8988T (cell line): ENCODE data around the gene PTPRD.

Source experiments
- DNase-seq: peaks from one replicate; pipeline ENCODE4 v3.0.0; 2011

Gene PTPRD

DNA sequence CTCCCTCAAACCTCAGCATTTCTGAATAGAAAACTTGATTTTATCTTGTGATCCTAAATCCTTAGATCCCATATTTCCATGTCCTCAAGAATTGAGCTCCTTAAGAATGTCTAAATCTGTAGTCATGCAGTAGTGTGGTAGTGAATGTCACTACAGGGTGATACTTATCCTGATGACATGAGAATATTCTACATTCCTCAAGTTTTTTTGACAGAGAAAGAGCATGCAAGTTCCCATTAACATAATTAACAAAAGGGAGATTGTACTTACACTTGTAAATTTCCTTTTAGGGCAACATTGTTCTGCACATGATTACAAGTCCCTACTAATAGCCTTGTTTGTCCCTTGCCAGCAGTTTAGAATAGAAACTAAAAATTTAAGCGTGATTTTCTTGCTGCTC lies 352.3 kb downstream of the PTPRD start:
- no peak for DNase-seq

DNA sequence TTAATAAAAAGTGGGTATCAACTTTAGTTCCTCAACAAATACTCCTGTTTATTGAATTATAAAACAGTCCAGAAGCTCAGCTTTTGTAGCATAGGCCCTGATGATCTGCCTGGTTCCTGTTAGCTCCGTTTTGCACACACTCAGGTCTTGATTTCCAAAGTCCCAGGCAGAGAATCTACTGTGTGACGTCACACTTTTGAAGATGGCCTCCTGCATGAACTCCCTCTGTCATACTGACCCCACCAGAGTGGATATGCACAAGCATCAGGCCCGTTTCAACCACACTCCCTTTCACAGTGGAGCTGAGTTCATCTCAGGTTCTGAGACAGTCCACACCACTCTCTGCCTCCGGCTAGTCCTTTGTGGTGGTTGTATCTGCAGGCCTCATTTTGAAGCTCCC lies 353.1 kb downstream of the PTPRD start:
- no peak for DNase-seq

DNA sequence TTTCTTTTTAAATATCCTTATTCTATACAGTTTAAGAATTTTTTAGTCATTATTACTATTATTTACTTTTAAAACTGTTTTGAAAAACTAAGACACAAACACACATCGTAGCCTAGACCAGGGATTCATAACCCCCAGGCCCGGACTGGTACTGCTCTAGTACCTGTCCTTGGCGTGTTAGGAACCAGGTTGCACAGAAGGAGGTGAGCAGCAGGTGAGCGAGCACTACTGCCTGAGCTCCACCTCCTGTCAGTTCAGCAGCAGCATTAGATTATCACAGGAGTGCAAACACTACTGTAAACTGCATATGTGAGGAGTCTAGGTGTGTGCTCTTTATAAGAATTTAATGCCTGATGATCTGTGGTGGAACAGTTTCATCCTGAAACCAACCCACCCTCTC lies 357.0 kb downstream of the PTPRD start:
- no peak for DNase-seq

DNA sequence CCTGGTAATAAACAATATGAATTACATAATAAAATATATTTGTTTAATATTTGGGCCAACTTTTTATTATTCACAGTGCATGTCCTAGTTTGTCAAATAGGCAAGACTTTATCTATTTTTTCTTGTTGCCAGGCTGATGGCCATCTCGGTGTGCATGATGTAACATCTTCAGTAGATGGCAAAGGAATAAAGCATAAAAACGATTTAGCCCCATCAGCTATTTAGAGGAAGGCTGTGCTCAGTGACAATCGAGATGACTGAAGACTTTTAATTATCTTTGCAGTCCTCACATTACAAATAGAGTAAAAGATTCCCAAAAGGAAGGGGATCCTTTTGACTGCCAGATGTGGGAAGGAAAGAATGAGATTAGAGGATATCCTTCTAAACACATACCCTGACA lies 358.5 kb downstream of the PTPRD start:
- DNase-seq, result no peak

DNA sequence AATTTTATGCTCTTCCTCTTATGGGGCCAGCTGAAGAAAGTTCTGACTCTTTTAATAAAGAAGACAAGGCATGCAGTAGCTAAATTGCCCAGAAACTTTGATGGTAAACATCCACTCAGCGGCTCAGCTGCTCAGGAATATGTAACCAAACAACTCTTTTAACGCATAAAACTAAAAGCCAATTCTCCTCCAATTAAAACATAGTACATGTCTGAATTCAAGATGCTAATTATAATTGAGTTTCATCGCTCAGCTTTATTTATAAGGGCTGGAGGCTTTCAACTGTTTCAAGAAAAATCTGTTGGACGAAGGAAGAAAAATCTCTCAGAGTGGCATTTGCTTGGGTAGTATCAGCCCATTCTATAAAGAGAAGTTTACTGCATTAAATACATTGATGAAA lies 359.5 kb downstream of the PTPRD start:
- no peak for DNase-seq

DNA sequence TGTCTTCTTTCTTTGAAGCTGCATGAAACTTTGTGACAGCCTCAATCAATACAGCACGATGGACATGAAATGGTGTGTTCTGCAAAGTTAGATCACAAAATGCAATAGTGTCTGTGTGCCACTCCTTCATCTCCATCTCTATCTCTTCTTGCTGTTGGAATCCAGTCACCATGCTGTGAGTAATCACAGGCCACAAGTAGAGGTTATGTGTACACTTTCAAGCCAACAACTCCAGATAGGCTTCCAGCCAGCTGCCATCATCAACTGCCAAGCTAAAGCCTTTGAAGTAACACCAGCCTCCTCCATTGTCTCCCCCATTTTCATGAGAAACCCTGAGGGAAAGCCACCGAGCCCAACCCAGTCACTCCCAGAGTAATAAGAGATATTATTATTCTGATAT lies 360.6 kb downstream of the PTPRD start:
- no peak for DNase-seq

DNA sequence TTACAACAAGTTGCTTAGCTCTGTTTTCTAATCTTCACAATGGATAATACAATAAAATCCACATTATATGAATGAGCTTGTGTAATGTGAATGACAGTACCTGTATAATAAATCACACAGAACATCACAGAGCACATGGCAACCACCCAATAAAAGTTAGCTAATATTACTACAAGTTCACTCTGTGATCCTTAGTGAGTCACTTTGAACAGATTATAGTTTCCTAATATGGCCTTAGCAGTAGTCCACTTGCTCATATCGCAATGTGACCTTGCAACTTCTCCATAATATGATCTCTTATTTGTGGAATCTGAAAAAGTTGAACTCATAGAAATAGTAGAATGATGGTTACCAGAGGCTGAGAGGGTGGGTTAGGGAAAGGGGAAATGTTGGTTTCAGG lies 361.3 kb downstream of the PTPRD start:
- no peak for DNase-seq

DNA sequence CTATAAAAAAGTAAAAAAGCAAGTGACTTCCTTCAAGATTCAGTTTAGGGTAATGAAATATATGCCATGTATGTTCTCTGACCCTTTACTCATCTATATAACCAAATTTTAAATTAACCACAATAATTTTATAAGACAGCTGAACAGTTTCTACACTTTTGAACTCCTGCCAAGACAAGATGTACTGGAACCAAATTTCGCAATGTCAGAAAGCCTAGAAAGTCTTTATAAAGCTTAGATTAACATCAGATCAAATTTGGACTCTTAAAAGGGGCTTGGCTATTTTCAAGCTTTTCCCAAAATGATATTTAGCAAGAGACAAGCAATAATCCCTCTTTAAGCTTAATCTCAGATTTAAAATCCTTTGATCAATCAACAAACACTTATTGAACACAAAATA lies 362.6 kb downstream of the PTPRD start:
- no peak for DNase-seq

DNA sequence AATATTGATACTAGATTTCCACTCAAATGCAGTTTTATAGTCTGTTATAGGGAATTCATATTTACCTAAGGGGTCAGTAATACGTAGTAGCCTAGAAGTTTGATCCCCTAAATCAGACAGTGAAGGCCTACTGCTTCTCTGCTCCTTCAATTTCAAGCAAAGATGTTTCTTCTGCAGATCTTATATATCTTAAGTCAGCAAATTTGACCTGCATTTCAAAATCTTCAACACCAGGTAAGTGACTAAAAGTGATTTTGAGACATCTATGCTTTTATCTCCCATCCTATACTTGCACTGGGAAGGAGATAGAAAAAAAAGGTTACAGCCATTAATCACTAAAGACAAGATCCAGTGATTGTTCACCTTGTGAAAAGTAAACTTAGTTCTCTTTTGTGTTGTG lies 363.9 kb downstream of the PTPRD start:
- no peak for DNase-seq

DNA sequence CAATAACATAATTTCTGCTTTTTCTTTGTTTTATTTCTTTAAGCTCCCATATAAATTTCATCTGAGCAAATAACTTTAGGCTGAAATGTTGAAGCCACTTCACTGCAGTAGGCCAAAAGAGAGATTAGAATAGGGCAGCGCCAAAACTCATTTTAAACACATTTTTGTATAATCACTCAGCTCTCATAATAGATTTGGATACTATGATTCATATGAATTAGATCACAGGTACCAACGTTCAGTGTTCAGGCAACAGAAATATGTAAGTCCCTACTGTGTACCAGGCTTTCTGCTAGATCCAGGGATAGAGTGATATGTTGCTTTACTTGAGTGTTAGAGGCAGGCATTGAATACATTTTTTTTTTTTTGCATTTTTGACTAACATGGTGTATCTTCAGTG lies 370.5 kb downstream of the PTPRD start:
- DNase-seq, result no peak

DNA sequence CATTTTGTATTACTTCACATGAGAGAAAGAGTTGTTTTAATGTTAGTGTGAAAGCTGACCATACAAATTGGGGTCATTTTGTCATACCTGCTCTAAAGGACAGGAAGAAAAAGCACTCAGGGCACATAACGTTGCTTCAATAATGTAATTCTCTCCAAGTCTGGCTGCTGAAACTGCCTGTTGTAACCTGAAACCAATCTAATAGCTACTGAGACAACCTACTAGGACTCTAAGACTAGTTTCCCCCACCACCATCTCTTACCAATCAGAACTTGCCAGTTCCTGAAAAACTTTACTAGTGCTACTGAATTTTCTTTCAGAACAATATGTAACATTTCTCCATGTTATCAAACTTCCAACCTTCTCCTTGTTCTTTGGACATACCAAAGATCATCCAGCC lies 374.7 kb downstream of the PTPRD start:
- DNase-seq, result no peak

DNA sequence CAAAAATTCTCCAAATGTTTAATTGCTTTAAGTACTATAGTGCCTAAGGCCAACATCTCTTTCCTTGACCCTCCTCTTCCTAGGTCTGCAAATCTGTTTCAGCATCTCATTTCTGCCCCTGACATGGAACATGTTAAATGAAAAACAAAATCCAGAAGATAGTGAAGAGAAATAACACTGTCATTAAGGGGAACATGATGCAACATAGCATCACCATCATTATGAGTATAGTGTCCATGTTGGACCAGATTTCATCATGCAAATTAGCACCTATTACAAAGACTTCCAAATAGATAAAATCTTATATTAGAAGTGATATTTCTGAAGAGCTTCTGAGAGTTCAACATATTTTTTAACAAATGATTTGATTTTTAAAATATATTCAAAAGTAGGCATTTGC lies 375.2 kb downstream of the PTPRD start:
- DNase-seq, result no peak

DNA sequence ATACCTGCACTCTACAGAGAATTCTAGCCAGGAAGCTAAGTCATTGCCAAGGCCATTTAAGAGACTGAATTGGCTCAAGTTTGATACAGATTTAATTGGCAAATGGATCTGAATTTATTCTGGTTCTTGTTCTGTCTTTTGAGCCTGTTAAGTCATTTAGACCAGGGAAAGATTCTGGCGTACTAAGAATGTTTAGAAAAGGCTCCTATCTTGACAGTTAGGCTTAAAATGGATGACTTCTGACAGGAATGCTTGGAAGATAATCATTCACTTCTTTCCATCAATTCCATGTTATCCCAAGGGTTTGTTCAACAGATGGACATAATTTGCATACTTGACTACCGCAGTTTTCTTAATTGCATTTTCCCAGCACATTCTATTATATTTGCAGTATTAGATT lies 376.6 kb downstream of the PTPRD start:
- DNase-seq, result no peak

DNA sequence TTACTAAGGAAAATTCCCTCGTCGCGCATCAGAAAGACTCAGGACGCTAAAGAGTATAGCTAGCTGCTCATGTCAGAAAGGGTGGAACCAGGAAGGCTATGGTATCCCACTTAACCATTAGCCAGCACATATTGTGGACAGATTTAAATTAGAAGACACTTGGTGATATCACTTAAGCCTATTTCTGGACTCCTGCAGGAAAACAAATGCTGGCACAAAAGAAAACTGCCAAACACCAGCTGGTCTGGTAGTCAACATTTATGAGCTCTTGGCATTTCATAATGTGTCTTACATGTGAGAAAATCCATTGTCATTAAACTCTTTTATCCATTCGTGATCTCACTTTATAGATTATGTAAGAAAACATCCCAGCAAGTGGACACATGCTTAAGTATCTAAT lies 377.4 kb downstream of the PTPRD start:
- DNase-seq, result no peak

DNA sequence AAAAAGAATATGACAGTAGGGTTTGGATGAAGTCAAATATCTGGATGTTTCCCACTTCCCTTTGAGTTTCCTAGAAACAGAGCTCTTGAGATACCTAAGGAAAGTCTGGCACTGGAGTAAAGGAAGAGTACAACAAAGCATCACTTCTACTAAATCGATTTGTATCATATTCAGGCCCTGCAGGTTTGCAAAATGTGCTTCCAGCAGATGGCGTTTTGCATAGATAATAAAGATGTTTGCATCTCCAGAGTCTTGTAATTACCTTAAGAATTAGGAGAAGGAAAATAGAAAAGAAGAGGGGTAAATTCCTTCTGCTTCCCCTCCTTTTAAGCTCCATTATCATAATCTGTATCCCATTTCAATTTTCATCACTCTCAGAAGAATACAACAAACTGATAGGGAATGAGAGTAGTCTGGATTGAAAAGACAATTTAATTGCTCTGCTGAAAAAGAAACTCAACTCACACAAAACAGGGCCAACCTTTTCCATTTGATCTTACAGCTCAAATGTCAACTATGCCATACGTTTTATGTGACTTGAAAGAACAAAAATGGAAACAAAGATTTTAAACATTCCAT lies 380.4 kb downstream of the PTPRD start:
- DNase-seq, result no peak

DNA sequence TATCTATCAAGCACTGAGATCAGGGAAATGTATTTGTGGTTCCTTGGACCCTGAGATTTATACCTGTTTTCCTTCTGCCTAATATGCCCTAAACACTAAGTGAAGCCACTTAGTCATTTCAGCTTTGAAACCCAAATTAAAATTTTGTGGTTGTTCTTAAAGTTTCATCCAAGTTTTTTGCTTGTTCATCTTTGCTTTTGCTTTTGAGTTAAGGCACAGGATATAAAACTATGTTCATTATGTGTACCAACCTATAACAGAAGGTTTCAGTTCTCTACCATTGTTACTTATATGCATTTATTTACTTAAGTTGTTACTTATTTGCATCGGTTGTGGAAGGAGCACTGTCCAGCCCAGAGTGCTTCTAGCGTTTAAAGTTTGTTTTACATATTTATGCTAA lies 382.3 kb downstream of the PTPRD start:
- no peak for DNase-seq

DNA sequence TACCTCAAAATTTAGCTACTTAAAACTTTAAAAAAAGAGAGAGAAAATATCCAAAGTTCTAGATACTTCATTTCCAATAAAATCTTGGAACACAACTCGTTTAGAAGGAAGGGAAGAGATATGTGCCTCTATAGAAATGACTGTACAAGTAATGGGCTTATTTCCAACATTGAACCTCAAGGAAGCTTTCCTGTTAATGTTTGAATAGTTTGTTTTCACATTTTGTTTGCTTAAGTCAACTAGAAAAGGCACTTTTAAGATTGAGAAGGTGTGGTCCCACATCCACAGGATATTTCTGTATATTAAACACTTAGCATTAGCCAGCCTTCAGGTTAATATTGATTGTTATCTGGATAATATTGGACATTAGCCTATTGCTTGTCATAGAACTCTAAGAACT lies 384.7 kb downstream of the PTPRD start:
- DNase-seq, result no peak

DNA sequence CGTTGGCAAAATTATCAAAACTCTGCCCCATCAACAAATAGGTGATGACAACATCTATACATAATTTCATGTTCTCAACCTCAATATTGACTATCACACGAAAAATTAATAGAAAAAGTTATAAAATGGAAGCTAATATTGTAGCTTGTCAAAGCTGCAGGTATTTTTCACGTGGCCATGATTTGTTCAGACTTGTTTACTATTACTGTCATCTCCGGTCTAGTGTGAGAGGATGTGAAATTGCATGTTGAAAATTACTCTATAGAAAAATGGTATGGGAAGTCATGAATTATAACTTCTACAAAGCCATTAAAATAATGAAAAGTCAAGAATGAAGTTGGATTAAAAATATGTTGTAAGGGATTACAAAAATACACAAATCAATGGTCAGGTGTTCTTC lies 385.8 kb downstream of the PTPRD start:
- DNase-seq, result no peak

DNA sequence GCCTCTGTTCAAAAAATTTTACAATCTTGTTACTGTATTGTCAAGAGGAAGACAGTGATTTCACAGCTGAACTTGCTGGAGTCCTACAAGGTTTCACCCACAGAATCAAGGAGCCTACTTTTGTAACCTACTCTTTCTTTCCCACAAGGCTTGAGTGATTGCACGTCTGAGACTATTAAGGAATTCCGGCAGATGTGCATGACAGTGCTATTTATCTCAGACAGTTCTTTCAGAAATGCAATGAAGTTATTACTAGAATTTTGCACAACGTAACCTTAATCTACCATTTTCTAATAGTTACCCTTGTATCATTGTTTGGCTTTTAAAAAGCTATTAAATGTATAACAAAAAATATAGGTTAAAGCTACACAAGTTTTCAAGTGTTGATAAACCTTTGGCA lies 400.1 kb downstream of the PTPRD start:
- DNase-seq, result no peak

DNA sequence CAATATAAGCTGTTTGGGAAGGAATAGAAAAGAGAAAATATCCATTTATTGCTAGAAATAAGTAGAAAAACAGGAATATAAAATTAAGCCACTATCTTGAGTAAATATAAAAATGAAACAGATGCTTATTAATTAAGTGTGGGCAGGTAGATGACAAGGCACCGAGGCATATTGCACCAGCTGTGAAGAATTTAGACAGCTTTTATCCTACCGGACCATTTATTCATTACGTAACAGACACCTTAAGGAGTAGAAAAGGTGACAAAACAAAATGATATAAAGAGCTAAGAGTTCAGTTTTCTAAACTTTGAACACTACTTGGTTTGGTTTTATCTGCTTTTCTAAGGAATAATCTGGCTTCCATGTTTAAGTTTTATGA lies 404.1 kb downstream of the PTPRD start:
- DNase-seq, result no peak

DNA sequence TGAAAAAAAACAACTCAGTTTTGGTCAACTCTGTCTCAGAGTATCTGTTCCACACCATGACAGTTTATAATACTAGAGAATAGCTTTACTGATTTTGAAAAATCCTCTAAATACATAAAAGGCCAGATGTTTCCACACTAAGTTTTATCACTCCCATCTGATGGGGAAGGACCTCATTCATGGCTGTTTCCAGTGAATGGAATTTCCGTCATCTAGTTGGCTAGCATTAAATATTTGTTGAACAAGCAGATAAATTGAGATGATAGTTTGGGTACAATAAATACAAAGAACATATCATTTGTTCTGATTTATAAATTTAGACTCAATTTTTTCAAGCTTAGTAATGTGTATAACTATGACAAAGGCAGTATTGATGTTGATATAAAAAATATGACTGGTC lies 408.5 kb downstream of the PTPRD start:
- no peak for DNase-seq

DNA sequence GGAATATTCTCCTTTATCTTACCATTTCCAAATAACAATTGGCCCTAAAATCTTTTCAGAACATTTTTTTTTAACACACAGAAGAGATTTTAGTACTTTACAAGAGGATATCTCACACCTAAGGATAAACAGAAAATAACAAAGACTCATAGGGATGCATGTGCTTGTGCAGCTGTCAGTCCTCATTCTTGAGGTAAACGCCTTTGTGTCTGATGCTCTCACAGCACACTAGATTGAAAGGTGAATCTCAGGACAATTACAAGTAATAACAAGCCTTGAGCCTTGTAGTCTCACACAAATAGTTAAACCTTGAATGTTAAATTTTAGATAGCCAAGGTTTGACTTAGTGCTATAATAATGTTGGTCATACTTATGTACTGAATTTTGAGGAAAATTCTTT lies 439.2 kb downstream of the PTPRD start:
- no peak for DNase-seq

DNA sequence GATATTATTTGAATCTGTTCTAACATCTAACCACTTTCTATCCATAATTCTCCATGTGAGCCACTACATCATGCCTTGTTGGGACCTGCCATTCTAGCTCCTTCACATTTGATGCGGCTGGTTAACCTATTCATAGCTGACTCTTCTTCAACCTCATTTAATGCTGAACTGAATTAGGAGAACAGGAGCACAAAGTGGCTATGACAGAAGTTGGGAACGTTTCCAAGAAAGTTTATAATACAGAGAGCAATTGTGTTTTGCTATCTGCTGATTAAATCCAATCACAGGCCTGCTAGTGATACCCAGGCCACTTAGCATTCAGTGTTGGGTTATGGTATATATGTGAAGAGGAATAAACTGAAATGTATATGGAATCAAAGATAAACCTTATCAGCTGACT lies 440.3 kb downstream of the PTPRD start:
- no peak for DNase-seq

DNA sequence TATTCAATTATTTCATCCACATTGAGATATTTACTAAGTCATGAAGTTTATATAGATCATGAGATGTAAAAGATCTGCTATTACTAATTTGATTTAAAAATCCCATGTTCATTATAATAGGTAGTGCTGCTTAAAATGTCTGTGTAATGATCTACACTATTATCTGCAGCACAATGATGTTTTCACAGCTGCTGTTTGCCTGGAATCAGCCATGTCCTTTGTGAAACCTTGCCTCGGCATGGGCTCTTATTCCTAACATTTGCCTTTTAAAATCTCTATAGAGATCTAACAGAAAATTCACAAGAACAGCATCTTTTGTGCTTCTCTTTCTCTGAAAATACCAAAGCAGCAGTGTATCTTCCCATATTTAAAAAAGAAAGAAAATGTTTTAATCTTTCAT lies 444.6 kb downstream of the PTPRD start:
- DNase-seq, result no peak

DNA sequence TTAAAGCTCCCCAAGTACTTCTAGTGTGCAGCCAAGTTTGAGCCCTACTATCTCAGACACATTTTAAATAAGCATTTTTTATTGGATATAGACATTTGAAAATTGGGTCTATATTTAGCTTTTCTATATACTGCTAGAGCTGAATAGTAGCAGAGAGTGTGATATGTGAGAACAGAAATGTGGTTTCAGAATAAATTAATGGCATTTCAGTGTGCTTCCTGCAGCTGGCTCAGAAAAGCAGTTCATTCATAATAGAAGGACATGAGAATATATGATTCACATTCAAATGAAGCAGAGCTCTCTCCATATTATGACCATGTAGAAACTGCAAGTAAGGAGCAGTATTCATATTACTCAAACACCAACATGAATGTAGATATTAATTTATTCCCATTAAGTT lies 464.0 kb downstream of the PTPRD start:
- no peak for DNase-seq
